ENCODE data around the gene SPATA13. TPM values are rescaled to one million over a fixed set of nuclear protein-coding genes. Genes with fewer than 3 reads are reported as not detected.

Gene SPATA13
- total and polyA plus RNA-seq, 10 donors = 12.0 to 185 (median 125) TPM

GRCh38 chr13:24161010-24161775, 673 bp downstream of the SPATA13 start:
- intact Hi-C loops (cut with DNase I; ENCODE audit: low total_unique reads) = no loop called here
- WGBS, 5 donors = 0 to 2% (median 1%) methylated on average over 19 to 43 of the region's 43 CpGs

GRCh38 chr13:24161980-24162525, 1.5 kb downstream of the SPATA13 start:
- TF ChIP-seq CTCF (IDR thresholded peaks at IDR 0.05 in 8 of 11, conservative IDR thresholded peaks at IDR 0.05 in 3 of 11) = no peak
- no peak for TF ChIP-seq POLR2A (IDR thresholded peaks at IDR 0.05)
- TF ChIP-seq POLR2AphosphoS5 (IDR thresholded peaks at IDR 0.05) = no peak
- Histone ChIP-seq H3K36me3 (peaks cover 0 to 14% (median 0%) of the 10 kb centered on the region in 6 donors), H3K4me3 (peak overlapping the region; percentile 59 to 95 (median 79)), H3K27ac (peak overlapping the region in 4 of 8 donors; percentile 81 to 92 (median 86)), H3K9me3 (no peaks in the 10 kb centered on the region), H3K27me3 (replicated peaks in 1 of 7) (peaks cover 0 to 19% (median 6%) of the 10 kb centered on the region in 7 donors), H3K4me1 (peaks cover 3 to 69% (median 33%) of the 10 kb centered on the region in 6 donors)
- 55 to 72% (median 62%) methylated on average over 12 of the region's 12 CpGs for WGBS, 5 donors
- no peak for DNase-seq
- intact Hi-C loops (cut with DNase I; ENCODE audit: low total_unique reads) = no loop called here

More at GRCh38 chr13:24161010-24161775, 673 bp downstream of the SPATA13 start:
- Histone ChIP-seq H3K4me1 (peaks cover 3 to 69% (median 33%) of the 10 kb centered on the region in 6 donors), H3K27ac (peak overlapping the region; percentile 72 to 92 (median 85)), H3K27me3 (replicated peaks in 1 of 7) (peaks cover 0 to 19% (median 6%) of the 10 kb centered on the region in 7 donors), H3K9me3 (no peaks in the 10 kb centered on the region), H3K36me3 (peaks cover 0 to 9% (median 0%) of the 10 kb centered on the region in 6 donors), H3K4me3 (peak overlapping the region; percentile 59 to 95 (median 79))
- peak; percentile 88 for DNase-seq
- TF ChIP-seq CTCF (IDR thresholded peaks at IDR 0.05 in 8 of 11, conservative IDR thresholded peaks at IDR 0.05 in 3 of 11) (no peak), POLR2AphosphoS5 (IDR thresholded peaks at IDR 0.05) (no peak), POLR2A (IDR thresholded peaks at IDR 0.05) (no peak)

- peaks cover 3 to 73% (median 33%) of the 10 kb centered on the region in 6 donors for H3K4me1 ChIP-seq
- H3K4me3 ChIP-seq = peak overlapping the region; percentile 12 to 92 (median 70)
- peaks cover 0 to 16% (median 0%) of the 10 kb centered on the region in 6 donors for H3K36me3 ChIP-seq
- H3K27me3 ChIP-seq (replicated peaks in 1 of 7) = peaks cover 0 to 19% (median 6%) of the 10 kb centered on the region in 7 donors
- no peak for DNase-seq
- intact Hi-C loops (cut with DNase I; ENCODE audit: low total_unique reads) = no loop called here
- H3K9me3 ChIP-seq = no peaks in the 10 kb centered on the region
- TF ChIP-seq CTCF (IDR thresholded peaks at IDR 0.05 in 8 of 11, conservative IDR thresholded peaks at IDR 0.05 in 3 of 11) = no peak
- TF ChIP-seq POLR2AphosphoS5 (IDR thresholded peaks at IDR 0.05) = no peak
- no peak for TF ChIP-seq POLR2A (IDR thresholded peaks at IDR 0.05)
- peak overlapping the region in 2 of 8 donors; percentile 87 to 92 for H3K27ac ChIP-seq
- 70 to 91% (median 81%) methylated on average over 3 of the region's 3 CpGs for WGBS, 5 donors
Observed at GRCh38 chr13:24162604-24163003, 2.1 kb downstream of the SPATA13 start.

- peaks cover 0 to 16% (median 0%) of the 10 kb centered on the region in 6 donors for H3K36me3 ChIP-seq
- H3K27ac ChIP-seq = peak overlapping the region in 4 of 8 donors; percentile 10 to 68 (median 20)
- no peak overlapping the region for H3K4me3 ChIP-seq
- WGBS, 5 donors = 57 to 78% (median 63%) methylated on average over 4 of the region's 4 CpGs
- intact Hi-C loops (cut with DNase I; ENCODE audit: low total_unique reads) = no loop called here
- peaks cover 3 to 68% (median 34%) of the 10 kb centered on the region in 6 donors for H3K4me1 ChIP-seq
- no peak for TF ChIP-seq CTCF (IDR thresholded peaks at IDR 0.05 in 8 of 11, conservative IDR thresholded peaks at IDR 0.05 in 3 of 11)
- no peak for TF ChIP-seq POLR2A (IDR thresholded peaks at IDR 0.05)
- no peak for TF ChIP-seq POLR2AphosphoS5 (IDR thresholded peaks at IDR 0.05)
- peaks cover 0 to 18% (median 6%) of the 10 kb centered on the region in 7 donors for H3K27me3 ChIP-seq (replicated peaks in 1 of 7)
- no peaks in the 10 kb centered on the region for H3K9me3 ChIP-seq
- DNase-seq = no peak
Observed at GRCh38 chr13:24165746-24166145, 5.2 kb downstream of the SPATA13 start.
